GM23338 (cell line): ENCODE measurements around the gene C2orf92. TPM values are rescaled to one million over a fixed set of nuclear protein-coding genes. Genes with fewer than 3 reads are reported as not detected.
A peak's percentile ranks its signal among the peaks of the same experiment; 100 is the strongest.

Experiments
- ATAC-seq: fragments of 200-7000 bp; cut with Tn5 transposase; 3 replicates; pipeline ENCODE4 v1.9.1; 2020
- DNase-seq: peaks from one replicate; pipeline ENCODE4 v3.0.0-alpha.2; 2015; ENCODE audit warnings: low spot score
- H2AFZ ChIP-seq: fragments of 200-600 bp; sonication (generic); 2 replicates; pipeline ENCODE4 v1.8.0; 2016; ENCODE audit warnings: antibody characterized with exemption, mild to moderate bottlenecking, moderate library complexity
- H3F3A ChIP-seq: fragments of 200-600 bp; sonication (generic); replicated peaks from 2 replicates; pipeline ENCODE4 v1.8.0; 2017; ENCODE audit warnings: antibody characterized with exemption, mixed run types, low read depth
- H3K27ac ChIP-seq: fragments of 200-600 bp; sonication (generic); 2 replicates; pipeline ENCODE4 v1.6.1; 2016; ENCODE audit warnings: low read depth
- H3K27me3 ChIP-seq: fragments of 200-600 bp; sonication (generic); 2 replicates; pipeline ENCODE4 v1.8.0; 2016; ENCODE audit warnings: mild to moderate bottlenecking, mixed run types, moderate library complexity; ENCODE audit not compliant: insufficient read depth
- H3K36me3 ChIP-seq: fragments of 200-600 bp; sonication (generic); 2 replicates; pipeline ENCODE4 v1.8.0; 2016; ENCODE audit warnings: mild to moderate bottlenecking; ENCODE audit not compliant: insufficient read depth
- H3K4me1 ChIP-seq: fragments of 200-600 bp; sonication (generic); 2 replicates; pipeline ENCODE4 v1.8.0; 2016; ENCODE audit warnings: mild to moderate bottlenecking, moderate library complexity; ENCODE audit not compliant: insufficient read depth
- H3K4me2 ChIP-seq: fragments of 200-600 bp; sonication (generic); 2 replicates; pipeline ENCODE4 v1.7.1; 2017; ENCODE audit warnings: mixed run types
- H3K4me3 ChIP-seq: fragments of 200-600 bp; sonication (generic); 2 replicates; pipeline ENCODE4 v1.6.1; 2016; ENCODE audit warnings: mixed run types
- H3K79me2 ChIP-seq: fragments of 200-600 bp; sonication (generic); replicated peaks from 2 replicates; pipeline ENCODE4 v1.8.0; 2017; ENCODE audit warnings: mild to moderate bottlenecking; ENCODE audit not compliant: insufficient read depth
- H3K9me2 ChIP-seq: fragments of 200-600 bp; sonication (generic); 2 replicates; pipeline ENCODE4 v1.8.0; 2017; ENCODE audit not compliant: insufficient read depth
- H4K20me1 ChIP-seq: fragments of 200-600 bp; sonication (generic); replicated peaks from 2 replicates; pipeline ENCODE4 v1.8.0; 2017; ENCODE audit warnings: mild to moderate bottlenecking; ENCODE audit not compliant: insufficient read depth
- H3K27ac Mint-ChIP-seq: 2 replicates; pipeline ENCODE4 v1.8.0; 2020; ENCODE audit warnings: inconsistent platforms, mild to moderate bottlenecking, moderate library complexity, mixed read lengths
- H3K27me3 Mint-ChIP-seq: 3 replicates; pipeline ENCODE4 v1.8.0; 2022; ENCODE audit warnings: low read depth, mild to moderate bottlenecking, moderate library complexity, mixed read lengths, inconsistent platforms; ENCODE audit not compliant: insufficient read depth, poor library complexity
- H3K36me3 Mint-ChIP-seq: 3 replicates; pipeline ENCODE4 v1.8.0; 2021; ENCODE audit warnings: low read depth, mild to moderate bottlenecking, inconsistent platforms, moderate library complexity, mixed read lengths
- H3K4me1 Mint-ChIP-seq: 3 replicates; pipeline ENCODE4 v1.8.0; 2020; ENCODE audit warnings: mild to moderate bottlenecking, inconsistent platforms, mixed read lengths
- H3K4me3 Mint-ChIP-seq: 3 replicates; pipeline ENCODE4 v1.8.0; 2021; ENCODE audit warnings: moderate library complexity, mild to moderate bottlenecking, inconsistent platforms, mixed read lengths
- H3K9me3 Mint-ChIP-seq: 3 replicates; pipeline ENCODE4 v1.8.0; 2020; ENCODE audit warnings: moderate library complexity, mild to moderate bottlenecking, inconsistent platforms, mixed read lengths
- CREB1 ChIP-seq: fragments of 250-450 bp; sonication (Bioruptor Pico); IDR thresholded peaks from 2 replicates; pipeline ENCODE4 v1.5.0; 2020; ENCODE audit warnings: low read depth, mild to moderate bottlenecking, moderate library complexity
- ETS1 ChIP-seq: IDR thresholded peaks from 2 replicates; pipeline ENCODE4 v1.6.1; 2016; ENCODE audit warnings: antibody characterized with exemption
- EZH2phosphoT487 ChIP-seq: fragments of 200-600 bp; sonication (generic); IDR thresholded peaks from one replicate; pipeline ENCODE4 v1.8.1; 2018; ENCODE audit warnings: antibody characterized with exemption; ENCODE audit not compliant: unreplicated experiment
- NANOG ChIP-seq: IDR thresholded peaks from 2 replicates; pipeline ENCODE4 v1.6.1; 2016; ENCODE audit warnings: antibody characterized with exemption, borderline replicate concordance
- POLR2AphosphoS5 ChIP-seq: IDR thresholded peaks from 2 replicates; pipeline ENCODE4 v1.6.1; 2016; ENCODE audit warnings: antibody characterized with exemption, low read depth
- ZNF462 ChIP-seq: fragments of 250-450 bp; sonication (Bioruptor Pico); IDR thresholded peaks from 2 replicates; pipeline ENCODE4 v1.5.0; 2020; ENCODE audit warnings: mild to moderate bottlenecking, moderate library complexity
- polyA plus RNA-seq: library from polyadenylated mRNA; unstranded; fragments of >200 nt; fragmentation: Nextera tagmentation; extraction: Ambion mirVana; gene quantifications from 2 replicates; pipeline ENCODE4 v1.2.1, GENCODE V29; 2016
- total RNA-seq: library from RNA; depleted of rRNA; stranded (reverse); fragments of >200 nt; shearing (Covaris generic); gene quantifications from 2 replicates; pipeline ENCODE4 v1.2.3, GENCODE V29; 2014

Gene C2orf92
- total and polyA plus RNA-seq, 2 experiments from 2014 or later = 1.7 to 2.6 TPM

GRCh38 chr2:97645695-97646629 is 23.6 kb upstream of the C2orf92 start, which contains the start of gene COX5B:
TSS of gene COX5B (plus strand) at chr2:97646062. CDS start at chr2:97646087, 25 bp downstream.
- H3K27ac Mint-ChIP-seq = peak within 1 kb of the TSS; percentile 99
- peaks cover 40% of the 10 kb centered on the region for H3K36me3 Mint-ChIP-seq
- H3K4me1 ChIP-seq = peaks cover 6% of the 10 kb centered on the region; the same call in 1 of the 2 replicates
- peak within 1 kb of the TSS; percentile 76 for H2AFZ ChIP-seq
- peak; percentile 99 for DNase-seq
- H3K9me2 ChIP-seq = no peaks in the 10 kb centered on the region
- no peaks in the 10 kb centered on the region for H4K20me1 ChIP-seq
- H3K4me2 ChIP-seq = peak within 1 kb of the TSS; percentile 96
- peak within 1 kb of the TSS; percentile 75 for H3K27ac ChIP-seq
- TF ChIP-seq POLR2AphosphoS5 (peak; percentile 90), NANOG (no peak), ETS1 (peak; percentile 63), EZH2phosphoT487 (no peak), ZNF462 (CRISPR knock-in tag) (no peak), CREB1 (CRISPR knock-in tag) (no peak)
- no peaks in the 10 kb centered on the region for H3K27me3 ChIP-seq
- H3K79me2 ChIP-seq = peaks cover 14% of the 10 kb centered on the region
- H3K4me1 Mint-ChIP-seq = peaks cover 5% of the 10 kb centered on the region; the same call in 2 of the 3 replicates
- H3K9me3 Mint-ChIP-seq = no peaks in the 10 kb centered on the region; the same call in 2 of the 3 replicates
- H3K36me3 ChIP-seq = peaks cover 20% of the 10 kb centered on the region
- peak; percentile 96 for ATAC-seq
- H3K4me3 Mint-ChIP-seq = peak within 1 kb of the TSS; percentile 96
- H3K4me3 ChIP-seq = peak within 1 kb of the TSS; percentile 78
- H3F3A ChIP-seq = no peaks in the 10 kb centered on the region
- peaks cover 5% of the 10 kb centered on the region for H3K27me3 Mint-ChIP-seq
